ENCODE data around the gene DPP10.
A peak's percentile ranks its signal among the peaks of the same experiment; 100 is the strongest.

DPP10 gene

GRCh38 chr2:114543236-114543766 lies 100.9 kb downstream of the DPP10 start:
- TF ChIP-seq CTCF (IDR thresholded peaks at IDR 0.05; ENCODE audit: low read length, missing control alignments): peak; percentile 10
- no peak overlapping the region for H3K4me3 ChIP-seq (replicated peaks; ENCODE audit: low read depth, low read length)
- DNase-seq (ENCODE audit: low read depth): peak; percentile 45

- no peak for TF ChIP-seq CTCF (IDR thresholded peaks at IDR 0.05; ENCODE audit: low read length, missing control alignments)
- no peak for DNase-seq (ENCODE audit: low read depth)
- no peak overlapping the region for H3K4me3 ChIP-seq (replicated peaks; ENCODE audit: low read depth, low read length)
Observed at GRCh38 chr2:114545052-114545451, 102.6 kb downstream of the DPP10 start.

GRCh38 chr2:114546531-114546930 lies 104.1 kb downstream of the DPP10 start:
- TF ChIP-seq CTCF (IDR thresholded peaks at IDR 0.05; ENCODE audit: low read length, missing control alignments): no peak
- H3K4me3 ChIP-seq (replicated peaks; ENCODE audit: low read depth, low read length): no peak overlapping the region
- DNase-seq (ENCODE audit: low read depth): no peak

GRCh38 chr2:114548151-114548550 lies 105.7 kb downstream of the DPP10 start:
- DNase-seq (ENCODE audit: low read depth): no peak
- no peak for TF ChIP-seq CTCF (IDR thresholded peaks at IDR 0.05; ENCODE audit: low read length, missing control alignments)

GRCh38 chr2:114550364-114550763 lies 107.9 kb downstream of the DPP10 start:
- TF ChIP-seq CTCF (IDR thresholded peaks at IDR 0.05; ENCODE audit: low read length, missing control alignments): no peak
- no peak overlapping the region for H3K4me3 ChIP-seq (replicated peaks; ENCODE audit: low read depth, low read length)
- no peak for DNase-seq (ENCODE audit: low read depth)

More at GRCh38 chr2:114548151-114548550, 105.7 kb downstream of the DPP10 start:
- H3K4me3 ChIP-seq (replicated peaks; ENCODE audit: low read depth, low read length): no peak overlapping the region

DNA sequence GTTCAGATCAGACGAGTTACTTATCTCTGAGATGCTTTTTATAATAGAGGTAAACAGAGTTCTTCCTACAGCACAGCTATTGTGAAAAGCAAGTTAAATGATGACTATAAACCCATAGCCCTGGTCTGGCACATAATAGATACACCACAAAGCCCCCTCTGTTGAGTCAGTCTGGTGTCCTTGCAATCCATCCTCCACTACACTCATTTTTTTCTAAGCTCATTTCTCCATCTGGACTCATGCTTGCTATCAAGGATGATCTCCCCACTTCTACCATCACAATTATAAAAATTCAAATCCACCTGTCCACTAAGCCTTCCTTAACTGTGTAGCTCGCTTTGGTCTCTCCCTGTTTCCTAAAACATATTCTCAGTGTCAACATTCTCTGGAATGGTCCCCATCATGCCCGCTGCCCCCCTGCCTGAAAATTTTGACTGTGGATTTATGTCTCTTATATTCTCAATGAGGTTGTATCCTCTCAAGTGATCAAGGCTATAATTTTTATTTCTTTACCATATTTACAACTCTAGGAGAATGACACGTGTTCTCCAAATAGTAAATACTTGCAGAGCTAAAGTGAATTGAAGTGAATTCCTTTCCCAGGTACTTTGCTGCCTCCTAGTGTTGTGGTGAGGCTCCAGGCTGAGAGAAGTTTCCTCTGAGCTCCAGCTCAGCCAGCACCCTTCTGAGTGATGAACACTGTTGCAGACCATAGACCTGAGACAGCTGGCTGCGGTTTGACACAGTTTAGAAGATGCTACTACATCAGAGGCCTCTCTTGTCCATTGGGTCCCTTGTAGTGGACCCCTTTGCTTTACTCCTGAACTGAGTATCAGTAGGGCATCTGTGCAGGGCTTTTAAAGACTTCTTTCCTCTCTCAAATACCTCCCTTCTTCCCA lies 108.7 kb downstream of the DPP10 start:
- TF ChIP-seq CTCF (IDR thresholded peaks at IDR 0.05; ENCODE audit: low read length, missing control alignments): peak; percentile 69
- peak; percentile 61 for DNase-seq (ENCODE audit: low read depth)
- no peak overlapping the region for H3K4me3 ChIP-seq (replicated peaks; ENCODE audit: low read depth, low read length)
